HG02870 (cell line): Measurements from ENCODE around the gene JMJD7.
"Not testable (repeated sequence)": the region's sequence is repeated elsewhere in the genome, so short reads cannot be mapped to it uniquely, and the experiment has no call there.

Experiments
- ATAC-seq: cut with Tn5 transposase; IDR thresholded peaks from one replicate; pipeline ENCODE4 v1.9.1; 2021; ENCODE audit warnings: mild to moderate bottlenecking, moderate library complexity; ENCODE audit not compliant: unreplicated experiment

JMJD7 gene

DNA sequence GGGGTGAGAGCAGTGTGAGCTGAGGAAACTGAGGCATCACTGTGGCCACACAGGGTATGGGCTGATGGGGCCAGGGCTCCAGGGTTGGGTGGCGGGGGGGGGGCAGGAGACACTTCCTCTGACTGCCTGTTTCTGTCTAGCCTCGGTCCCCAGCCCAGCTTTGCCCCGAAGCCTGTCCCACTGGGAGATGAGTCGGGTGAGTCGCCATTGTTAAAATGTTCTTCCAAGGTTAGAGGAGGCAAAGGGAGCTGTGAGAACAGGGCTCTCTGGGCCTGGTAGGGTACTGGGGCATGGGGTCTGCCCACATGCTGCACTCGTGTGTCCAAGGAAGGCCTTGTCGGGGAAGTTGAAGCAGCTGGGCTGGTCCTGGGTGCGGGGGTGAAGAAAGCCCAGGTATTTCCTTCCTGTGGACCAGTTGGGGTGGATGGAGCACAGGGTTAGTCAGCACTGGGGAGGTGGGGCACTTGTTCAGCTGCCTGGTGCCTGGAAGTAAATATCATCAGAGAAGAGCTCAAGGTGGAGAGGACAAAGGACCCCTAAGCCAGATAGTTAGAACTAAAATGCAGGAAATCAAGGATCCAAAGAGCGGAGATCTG lies 8.3 kb upstream of the JMJD7 start:
- no peak for ATAC-seq

- no peak for ATAC-seq
Measured at GRCh38 chr15:41820791-41821423, 7.0 kb upstream of the JMJD7 start.

DNA sequence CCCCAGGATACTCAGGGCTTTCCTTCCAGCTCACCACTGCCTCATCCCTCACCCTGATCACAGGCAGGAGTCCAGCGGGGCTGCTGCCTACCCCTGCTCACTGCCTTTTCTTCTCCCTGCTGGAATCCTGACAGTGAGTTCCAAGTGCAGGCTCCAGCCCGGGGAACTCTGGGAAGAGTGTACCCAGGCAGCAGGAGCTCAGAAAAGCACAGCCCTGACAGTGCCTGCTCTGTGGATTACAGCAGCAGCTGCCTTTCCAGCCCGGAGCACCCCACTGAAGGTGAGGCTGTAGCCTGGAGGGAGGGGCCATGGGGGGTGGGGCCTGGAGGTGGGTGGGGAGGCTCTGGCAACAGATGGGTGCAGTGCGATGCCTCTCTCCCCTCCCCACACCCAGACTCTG lies 6.1 kb upstream of the JMJD7 start:
- no peak for ATAC-seq

GRCh38 chr15:41822471-41822870 lies 5.4 kb upstream of the JMJD7 start:
- ATAC-seq, result no peak

DNA sequence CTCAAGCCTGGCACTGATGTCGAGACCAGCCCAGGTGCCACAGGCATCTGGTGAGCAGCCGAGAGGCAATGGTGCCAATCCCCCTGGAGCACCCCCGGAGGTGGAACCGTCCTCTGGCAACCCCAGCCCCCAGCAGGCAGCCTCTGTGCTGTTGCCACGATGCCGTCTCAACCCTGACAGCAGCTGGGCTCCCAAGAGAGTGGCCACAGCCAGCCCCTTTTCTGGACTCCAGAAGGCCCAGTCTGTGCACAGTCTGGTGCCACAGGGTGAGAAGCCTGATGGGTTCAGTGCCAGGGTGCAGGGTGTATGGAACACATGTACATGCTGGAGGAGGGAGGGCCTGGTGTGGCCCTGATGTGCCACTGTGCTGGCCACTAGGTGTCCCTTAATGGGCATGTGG lies 4.9 kb upstream of the JMJD7 start:
- no peak for ATAC-seq

- no peak for ATAC-seq
Measured at GRCh38 chr15:41823502-41823901, 4.4 kb upstream of the JMJD7 start.

DNA sequence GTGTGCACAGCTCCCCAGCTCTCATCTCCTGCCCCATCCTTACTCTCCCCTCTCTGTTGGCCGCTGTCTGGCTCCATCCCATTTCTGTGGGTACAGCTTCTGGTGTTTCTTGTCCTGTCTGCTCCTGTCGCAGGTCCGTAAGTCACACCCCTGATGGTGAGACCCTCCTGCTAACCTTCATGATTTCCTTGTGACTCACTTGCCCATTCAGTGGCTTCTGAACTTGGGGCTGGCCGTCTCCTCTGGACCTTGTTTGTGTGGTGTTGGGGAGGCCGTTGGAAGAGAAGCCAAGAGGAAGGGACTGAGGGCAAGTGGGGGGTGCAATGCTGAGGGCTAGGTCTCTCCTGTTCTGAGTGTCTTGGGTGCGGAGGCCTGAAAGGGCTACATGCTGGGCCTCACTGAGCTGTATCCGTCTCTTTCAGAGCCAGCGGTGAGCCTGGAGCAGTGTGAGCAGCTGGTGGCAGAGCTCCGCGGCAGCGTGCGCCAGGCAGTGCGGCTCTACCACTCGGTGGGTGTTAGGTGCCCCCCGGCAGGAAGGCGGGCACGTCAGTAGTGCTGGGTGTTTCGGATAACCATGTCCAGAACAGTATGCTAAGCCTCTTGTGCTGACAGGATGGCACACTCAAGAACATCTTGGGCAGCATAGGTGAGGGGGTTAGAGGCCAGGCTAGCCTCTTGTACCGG lies 3.7 kb upstream of the JMJD7 start:
- ATAC-seq, result no peak

- ATAC-seq, result no peak
Measured at GRCh38 chr15:41825145-41825544, 2.7 kb upstream of the JMJD7 start.

DNA sequence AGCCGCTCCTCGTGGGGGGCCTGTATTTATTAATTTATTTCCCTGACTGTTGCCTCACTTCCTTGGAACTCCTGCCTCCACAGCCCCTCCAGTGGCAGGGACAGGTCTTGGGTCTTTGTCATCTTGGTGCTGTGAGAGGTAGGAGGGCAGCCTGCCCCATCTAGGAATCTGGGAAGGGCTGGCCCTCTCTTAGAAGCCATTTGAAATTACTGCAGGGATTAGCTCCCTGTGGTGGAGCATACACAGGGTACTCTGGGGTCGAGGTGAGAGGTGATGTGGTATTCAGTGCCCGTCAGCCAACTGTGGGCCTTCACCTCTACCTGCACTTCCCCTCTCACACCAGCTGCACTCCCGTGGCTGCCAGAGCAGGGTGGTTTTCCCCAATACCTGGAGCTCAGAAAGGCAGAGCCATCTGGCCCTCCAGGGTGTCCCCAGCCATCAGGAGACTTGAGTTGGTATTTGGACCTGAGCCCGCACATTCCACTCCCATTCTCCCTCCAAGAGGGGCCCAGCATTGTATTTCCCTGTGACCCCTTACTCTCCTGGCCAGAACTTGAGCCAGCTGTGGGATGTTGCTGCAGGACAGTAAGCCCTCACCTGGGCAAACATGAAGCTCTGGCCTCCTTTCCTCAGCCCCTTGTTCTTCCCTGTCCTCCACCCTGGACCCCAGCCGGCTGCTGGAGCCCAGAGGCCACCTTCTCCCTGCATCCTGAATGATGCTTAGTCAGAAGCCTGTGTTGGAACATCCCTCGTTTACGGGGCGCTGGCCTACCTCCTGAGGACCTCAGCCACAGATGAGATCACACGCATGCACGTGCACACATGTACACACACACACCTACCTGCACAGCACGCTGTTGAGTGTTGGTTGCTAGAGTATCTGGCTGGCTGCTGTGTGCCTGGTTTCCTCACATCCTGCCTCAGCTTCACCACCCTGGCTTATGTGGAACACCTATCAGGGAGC lies 2.0 kb upstream of the JMJD7 start:
- ATAC-seq, result no peak

DNA sequence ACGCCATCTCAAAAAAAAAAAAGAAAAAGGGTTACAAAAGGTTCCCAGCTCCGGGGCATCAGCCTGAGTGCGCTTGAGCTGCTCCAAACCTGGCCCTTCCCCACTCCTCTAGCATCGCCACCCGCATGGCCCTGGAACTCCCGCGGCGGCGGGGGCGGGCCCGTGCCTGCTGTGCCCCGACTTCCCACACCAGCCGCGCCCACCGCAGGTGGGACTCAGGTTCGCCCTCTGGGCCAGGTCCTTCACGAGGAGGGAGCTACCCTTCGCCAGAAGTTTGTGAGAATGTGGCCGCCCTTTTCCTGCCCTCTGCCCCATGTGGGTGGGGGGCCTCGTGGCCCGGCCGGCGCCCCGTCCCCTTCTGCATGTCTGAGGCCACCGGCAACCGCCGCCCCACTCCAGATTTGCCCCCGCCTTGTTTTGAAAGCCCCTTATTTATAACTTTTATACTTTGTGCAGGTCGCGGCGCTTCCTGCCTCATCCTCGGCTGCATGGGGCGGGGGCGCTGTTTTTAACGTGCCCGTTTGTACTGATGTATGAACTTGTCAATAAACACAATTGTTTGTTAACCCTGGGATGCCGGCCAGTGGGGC lies 507 bp upstream of the JMJD7 start:
- ATAC-seq, result no peak

GRCh38 chr15:41828807-41829141 lies 882 bp downstream of the JMJD7 start:
- no peak for ATAC-seq

DNA sequence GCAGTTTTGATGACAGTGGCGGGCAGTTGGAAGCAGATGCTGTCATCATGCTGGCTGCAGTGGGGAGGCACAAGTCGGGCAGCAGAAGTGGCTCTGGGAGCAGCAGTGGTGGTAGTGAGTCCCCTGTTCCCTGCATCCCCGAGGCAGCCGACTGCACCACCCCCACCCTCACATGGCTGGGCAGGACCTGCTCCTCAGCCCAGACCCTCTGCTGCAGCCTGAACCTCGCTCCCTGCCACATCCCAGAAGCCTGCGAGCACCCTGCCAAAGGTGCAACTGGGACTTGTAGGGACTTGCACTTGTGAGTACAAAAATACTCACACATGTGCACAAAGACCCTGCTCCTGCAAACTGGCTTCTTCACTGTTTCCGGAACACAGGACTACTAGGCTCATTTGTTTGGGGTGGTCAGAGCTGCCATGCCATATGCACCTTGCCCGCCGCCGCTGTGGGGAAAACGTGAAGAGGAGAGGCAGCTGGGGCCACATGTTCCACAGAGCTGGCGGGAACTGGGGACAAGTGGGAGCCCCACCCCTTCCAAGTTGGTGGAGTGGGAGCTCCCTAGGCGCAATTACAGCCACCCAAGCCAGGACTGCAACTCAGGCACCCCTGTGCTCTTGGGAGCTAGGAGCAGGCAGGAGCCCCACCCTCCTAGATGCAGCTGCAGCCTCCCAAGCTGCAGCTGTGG lies 2.2 kb downstream of the JMJD7 start:
- ATAC-seq, result no peak

DNA sequence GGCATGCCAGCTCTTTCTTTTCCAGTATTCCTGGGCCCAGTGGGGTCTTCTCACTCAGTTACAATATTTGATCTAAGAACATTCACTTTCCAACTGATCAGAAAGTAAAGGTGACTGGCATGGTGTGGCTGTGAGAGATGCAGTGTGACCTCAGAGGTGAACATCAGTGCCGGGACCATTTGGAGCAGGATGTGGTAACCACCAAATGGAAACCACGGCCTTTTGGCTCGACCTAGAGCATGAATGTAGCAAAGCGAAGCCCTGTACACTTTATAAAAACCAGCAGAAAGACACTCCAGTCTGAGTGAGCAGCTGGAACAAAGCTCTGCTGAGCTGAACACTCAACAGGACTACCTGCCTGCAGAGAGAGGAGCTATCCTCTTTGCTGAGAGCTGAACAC lies 3.4 kb downstream of the JMJD7 start:
- not testable (repeated sequence) for ATAC-seq

DNA sequence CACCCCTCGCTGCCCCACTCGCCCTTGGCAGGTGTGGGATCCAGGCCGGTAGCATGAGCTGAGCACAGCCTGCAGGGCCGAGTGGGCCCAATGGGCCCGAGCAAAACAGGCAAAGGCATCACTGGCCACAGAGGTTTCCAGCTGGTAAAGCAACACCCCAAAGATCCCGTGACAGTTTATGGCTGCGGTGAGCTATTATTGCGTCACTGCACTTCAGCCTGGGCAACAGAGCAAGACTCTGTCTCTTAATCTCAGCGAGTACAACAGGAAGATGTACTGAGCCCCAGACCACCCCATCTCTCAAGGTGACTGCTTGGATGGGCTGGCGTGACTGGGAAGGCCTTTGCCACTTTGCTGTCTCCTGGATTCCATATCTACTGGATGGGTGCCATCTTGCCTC lies 4.3 kb downstream of the JMJD7 start:
- no peak for ATAC-seq

GRCh38 chr15:41832875-41833274 lies 5.0 kb downstream of the JMJD7 start:
- no peak for ATAC-seq

DNA sequence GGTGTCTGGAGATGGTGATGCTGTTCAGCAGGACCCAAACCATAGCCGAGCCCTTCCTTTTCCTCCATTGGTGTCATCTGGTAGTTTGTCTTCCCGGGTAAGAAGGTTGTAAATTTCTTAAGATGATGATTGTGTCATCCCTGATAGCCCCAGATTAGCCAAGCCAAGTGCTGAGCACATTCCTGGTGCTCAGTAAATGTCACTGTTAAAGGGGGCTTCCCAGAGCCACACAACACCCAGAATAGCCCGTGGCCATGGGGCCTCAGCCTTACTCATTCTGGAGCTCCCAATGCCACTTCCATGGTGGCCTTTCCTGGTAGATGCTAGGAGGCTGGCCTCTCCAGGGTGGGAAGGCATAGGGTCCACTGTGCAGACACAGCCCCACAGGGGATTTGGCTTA lies 6.2 kb downstream of the JMJD7 start:
- ATAC-seq, result no peak

DNA sequence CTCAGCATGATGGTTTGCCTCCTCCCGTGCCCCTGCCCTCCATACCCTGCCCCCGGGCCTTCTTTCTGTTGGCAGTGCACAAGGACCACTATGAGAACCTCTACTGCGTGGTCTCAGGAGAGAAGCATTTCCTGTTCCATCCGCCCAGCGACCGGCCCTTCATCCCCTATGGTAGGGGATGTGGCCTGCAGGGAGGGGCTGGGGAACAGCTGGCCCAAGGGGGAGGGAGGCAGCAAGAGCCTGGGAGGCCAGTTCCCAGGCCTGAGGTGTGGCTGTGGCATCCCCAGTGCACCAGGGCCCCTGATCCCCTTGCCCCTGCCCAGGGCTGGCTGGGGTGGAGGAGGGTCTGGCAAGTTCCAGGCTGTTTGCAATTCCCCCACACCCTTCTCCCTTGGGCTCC lies 8.2 kb downstream of the JMJD7 start:
- no peak for ATAC-seq

DNA sequence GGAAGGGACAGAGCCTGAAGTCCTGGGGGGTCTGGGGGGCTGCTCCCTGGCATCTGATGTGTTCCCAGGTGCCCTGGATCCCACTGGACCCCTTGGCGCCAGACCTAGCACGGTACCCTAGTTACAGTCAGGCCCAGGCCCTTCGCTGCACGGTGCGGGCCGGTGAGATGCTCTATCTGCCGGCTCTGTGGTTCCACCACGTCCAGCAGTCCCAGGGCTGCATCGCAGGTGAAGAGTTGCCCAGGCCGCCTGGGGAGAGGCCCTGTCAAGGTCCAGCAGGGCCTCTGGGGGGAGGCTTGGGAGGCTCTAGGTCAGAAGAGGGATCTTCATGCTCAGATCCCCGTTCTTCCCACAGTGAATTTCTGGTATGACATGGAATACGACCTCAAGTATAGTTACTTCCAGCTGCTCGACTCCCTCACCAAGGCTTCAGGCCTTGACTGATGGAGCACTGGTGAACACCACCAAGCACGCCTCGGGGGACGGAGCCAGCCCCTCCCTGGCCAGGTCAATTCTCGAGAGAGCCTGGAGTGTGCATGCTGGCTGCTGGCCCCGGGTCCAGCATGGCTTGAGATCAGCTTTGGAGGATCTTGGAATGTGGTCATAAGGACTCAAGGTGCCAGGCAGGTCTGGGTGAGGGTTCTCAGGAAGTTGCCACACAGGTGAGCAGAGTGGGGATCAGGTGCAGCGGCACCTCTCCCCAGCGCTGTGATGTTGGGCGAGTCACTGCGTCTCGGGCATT lies 9.0 kb downstream of the JMJD7 start:
- no peak for ATAC-seq

DNA sequence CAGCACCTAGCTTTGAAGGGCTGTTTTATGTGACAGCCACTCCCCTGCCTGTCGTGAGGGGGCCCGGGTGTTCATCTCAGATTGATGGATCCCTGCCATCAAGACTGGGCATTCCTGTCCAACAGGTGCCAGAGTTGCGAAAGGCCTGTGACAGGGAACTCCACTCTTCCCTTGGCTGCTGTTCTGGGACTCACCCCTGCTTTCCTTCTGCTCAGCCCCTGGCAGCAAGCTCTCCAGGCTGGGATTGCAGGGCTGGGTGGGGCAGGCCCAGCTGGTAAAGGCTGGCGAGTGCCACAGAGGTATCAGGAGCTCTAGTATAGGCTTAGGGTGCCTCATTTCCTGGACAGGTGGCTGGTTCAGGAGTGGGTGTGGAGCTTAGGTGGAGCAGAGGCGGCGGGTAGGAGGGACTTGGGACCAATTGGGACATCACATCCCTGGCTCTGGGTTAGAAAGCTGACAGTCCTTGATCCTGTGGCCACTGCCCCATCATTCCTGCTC lies 10.6 kb downstream of the JMJD7 start, which contains the start of gene PLA2G4B:
Gene PLA2G4B (plus strand): TSS at position 448 of the 498 bp plus-strand sequence. CDS start 67 bp downstream, outside the sequence.
- no peak for ATAC-seq
